Nephron progenitor cell (in vitro differentiated cells): Measurements from ENCODE around the gene LRP1.

Source experiments
- DNase-seq: peaks from one replicate; pipeline ENCODE4 v3.0.0; 2021
- H3K27ac Mint-ChIP-seq: 2 replicates; pipeline ENCODE4 v1.8.0; 2021; ENCODE audit warnings: mild to moderate bottlenecking, moderate library complexity, mixed read lengths
- H3K27me3 Mint-ChIP-seq: 2 replicates; pipeline ENCODE4 v1.8.0; 2021; ENCODE audit warnings: mild to moderate bottlenecking, low read depth, mixed read lengths; ENCODE audit not compliant: poor library complexity
- H3K36me3 Mint-ChIP-seq: 2 replicates; pipeline ENCODE4 v1.8.0; 2021; ENCODE audit warnings: low read depth, mixed read lengths
- H3K4me1 Mint-ChIP-seq: 2 replicates; pipeline ENCODE4 v1.8.0; 2021; ENCODE audit warnings: mixed read lengths
- H3K4me3 Mint-ChIP-seq: 2 replicates; pipeline ENCODE4 v1.8.0; 2021; ENCODE audit warnings: mild to moderate bottlenecking, moderate library complexity, mixed read lengths
- H3K9me3 Mint-ChIP-seq: 2 replicates; pipeline ENCODE4 v1.8.0; 2021; ENCODE audit warnings: mild to moderate bottlenecking, moderate library complexity, mixed read lengths
- TF ChIP-seq, protein P1 (sequence below): fragments of 200-600 bp; sonication (generic); IDR thresholded peaks from 2 replicates; pipeline ENCODE4 v1.5.0; 2021; ENCODE audit warnings: antibody characterized with exemption

Gene LRP1

DNA sequence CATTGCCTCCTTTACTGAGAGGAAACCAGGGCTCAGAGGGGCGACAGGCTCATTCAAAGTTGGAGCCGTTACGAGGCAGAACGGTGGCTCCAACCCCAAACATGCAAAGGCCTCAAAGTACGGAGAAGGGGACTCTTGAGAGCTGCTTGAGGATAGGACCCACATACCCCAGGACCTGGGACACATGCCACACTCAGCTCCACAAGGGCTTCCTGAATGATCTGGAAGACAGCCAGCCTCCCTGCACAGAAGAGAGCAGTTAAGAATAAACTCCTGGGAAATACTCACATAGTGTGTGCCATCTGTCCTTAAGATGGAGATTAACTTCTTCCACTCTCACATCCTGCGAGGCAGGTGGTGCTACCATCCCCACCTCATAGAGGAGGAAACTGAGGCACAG is 61.8 kb downstream of the LRP1 start:
- no peaks in the 10 kb centered on the region for H3K4me1 Mint-ChIP-seq
- H3K27me3 Mint-ChIP-seq, result no peaks in the 10 kb centered on the region
- TF ChIP-seq, protein P1, sequence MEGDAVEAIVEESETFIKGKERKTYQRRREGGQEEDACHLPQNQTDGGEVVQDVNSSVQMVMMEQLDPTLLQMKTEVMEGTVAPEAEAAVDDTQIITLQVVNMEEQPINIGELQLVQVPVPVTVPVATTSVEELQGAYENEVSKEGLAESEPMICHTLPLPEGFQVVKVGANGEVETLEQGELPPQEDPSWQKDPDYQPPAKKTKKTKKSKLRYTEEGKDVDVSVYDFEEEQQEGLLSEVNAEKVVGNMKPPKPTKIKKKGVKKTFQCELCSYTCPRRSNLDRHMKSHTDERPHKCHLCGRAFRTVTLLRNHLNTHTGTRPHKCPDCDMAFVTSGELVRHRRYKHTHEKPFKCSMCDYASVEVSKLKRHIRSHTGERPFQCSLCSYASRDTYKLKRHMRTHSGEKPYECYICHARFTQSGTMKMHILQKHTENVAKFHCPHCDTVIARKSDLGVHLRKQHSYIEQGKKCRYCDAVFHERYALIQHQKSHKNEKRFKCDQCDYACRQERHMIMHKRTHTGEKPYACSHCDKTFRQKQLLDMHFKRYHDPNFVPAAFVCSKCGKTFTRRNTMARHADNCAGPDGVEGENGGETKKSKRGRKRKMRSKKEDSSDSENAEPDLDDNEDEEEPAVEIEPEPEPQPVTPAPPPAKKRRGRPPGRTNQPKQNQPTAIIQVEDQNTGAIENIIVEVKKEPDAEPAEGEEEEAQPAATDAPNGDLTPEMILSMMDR, result no peak
- no peaks in the 10 kb centered on the region for H3K9me3 Mint-ChIP-seq
- no peak for DNase-seq
- peaks cover 45% of the 10 kb centered on the region for H3K36me3 Mint-ChIP-seq
- H3K4me3 Mint-ChIP-seq, result no peak overlapping the region
- no peak overlapping the region for H3K27ac Mint-ChIP-seq

GRCh38 chr12:57190821-57191220 is 62.5 kb downstream of the LRP1 start:
- Mint-ChIP-seq H3K4me3 (no peak overlapping the region), H3K36me3 (peaks cover 44% of the 10 kb centered on the region), H3K4me1 (no peaks in the 10 kb centered on the region), H3K27me3 (no peaks in the 10 kb centered on the region), H3K9me3 (no peaks in the 10 kb centered on the region), H3K27ac (no peak overlapping the region)
- no peak for DNase-seq
- TF ChIP-seq, protein P1, result no peak

DNA sequence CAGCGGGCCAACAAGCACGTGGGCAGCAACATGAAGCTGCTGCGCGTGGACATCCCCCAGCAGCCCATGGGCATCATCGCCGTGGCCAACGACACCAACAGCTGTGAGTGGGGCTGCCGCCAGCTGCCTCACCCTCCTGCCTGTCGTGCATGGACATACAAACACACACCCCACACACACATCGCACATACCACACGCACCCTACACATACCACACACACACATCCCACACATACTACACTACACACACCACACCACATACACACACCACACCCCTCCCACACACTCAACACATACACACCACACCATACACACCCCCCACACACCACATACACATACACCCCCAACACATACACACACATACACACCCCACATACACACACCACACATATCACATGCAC is 63.1 kb downstream of the LRP1 start:
- Mint-ChIP-seq H3K4me1 (no peaks in the 10 kb centered on the region), H3K27ac (no peak overlapping the region), H3K9me3 (no peaks in the 10 kb centered on the region), H3K4me3 (no peak overlapping the region), H3K36me3 (peaks cover 46% of the 10 kb centered on the region), H3K27me3 (no peaks in the 10 kb centered on the region)
- TF ChIP-seq, protein P1, result no peak
- DNase-seq, result no peak

- H3K4me3 Mint-ChIP-seq, result no peak overlapping the region
- no peaks in the 10 kb centered on the region for H3K27me3 Mint-ChIP-seq
- TF ChIP-seq, protein P1, result no peak
- DNase-seq, result no peak
- H3K9me3 Mint-ChIP-seq, result no peaks in the 10 kb centered on the region
- peaks cover 48% of the 10 kb centered on the region for H3K36me3 Mint-ChIP-seq
- H3K27ac Mint-ChIP-seq, result no peak overlapping the region
- no peaks in the 10 kb centered on the region for H3K4me1 Mint-ChIP-seq
These were observed 64.6 kb downstream of the LRP1 start for GRCh38 chr12:57192920-57193319.

GRCh38 chr12:57193706-57194245 is 65.5 kb downstream of the LRP1 start:
- TF ChIP-seq, protein P1, result no peak
- H3K36me3 Mint-ChIP-seq, result peaks cover 54% of the 10 kb centered on the region
- H3K4me1 Mint-ChIP-seq, result no peaks in the 10 kb centered on the region
- no peak overlapping the region for H3K4me3 Mint-ChIP-seq
- no peaks in the 10 kb centered on the region for H3K9me3 Mint-ChIP-seq
- H3K27me3 Mint-ChIP-seq, result no peaks in the 10 kb centered on the region
- no peak for DNase-seq
- no peak overlapping the region for H3K27ac Mint-ChIP-seq

GRCh38 chr12:57194253-57194652 is 66.0 kb downstream of the LRP1 start:
- H3K4me1 Mint-ChIP-seq, result no peaks in the 10 kb centered on the region
- no peak for DNase-seq
- TF ChIP-seq, protein P1, result no peak
- no peaks in the 10 kb centered on the region for H3K27me3 Mint-ChIP-seq
- no peaks in the 10 kb centered on the region for H3K9me3 Mint-ChIP-seq
- H3K36me3 Mint-ChIP-seq, result peaks cover 53% of the 10 kb centered on the region
- H3K27ac Mint-ChIP-seq, result no peak overlapping the region
- H3K4me3 Mint-ChIP-seq, result no peak overlapping the region
